Activated T-cell treated with anti-CD3 and anti-CD28 coated beads for 48 hours (primary cell): ENCODE data around the gene GGTLC1.
"Not testable (repeated sequence)": the region's sequence is repeated elsewhere in the genome, so short reads cannot be mapped to it uniquely, and the experiment has no call there.

Experiments used
- DNase-seq: peaks from one replicate; pipeline ENCODE4 v3.0.0-alpha.2; 2020; ENCODE audit warnings: low read depth

Gene GGTLC1

DNA sequence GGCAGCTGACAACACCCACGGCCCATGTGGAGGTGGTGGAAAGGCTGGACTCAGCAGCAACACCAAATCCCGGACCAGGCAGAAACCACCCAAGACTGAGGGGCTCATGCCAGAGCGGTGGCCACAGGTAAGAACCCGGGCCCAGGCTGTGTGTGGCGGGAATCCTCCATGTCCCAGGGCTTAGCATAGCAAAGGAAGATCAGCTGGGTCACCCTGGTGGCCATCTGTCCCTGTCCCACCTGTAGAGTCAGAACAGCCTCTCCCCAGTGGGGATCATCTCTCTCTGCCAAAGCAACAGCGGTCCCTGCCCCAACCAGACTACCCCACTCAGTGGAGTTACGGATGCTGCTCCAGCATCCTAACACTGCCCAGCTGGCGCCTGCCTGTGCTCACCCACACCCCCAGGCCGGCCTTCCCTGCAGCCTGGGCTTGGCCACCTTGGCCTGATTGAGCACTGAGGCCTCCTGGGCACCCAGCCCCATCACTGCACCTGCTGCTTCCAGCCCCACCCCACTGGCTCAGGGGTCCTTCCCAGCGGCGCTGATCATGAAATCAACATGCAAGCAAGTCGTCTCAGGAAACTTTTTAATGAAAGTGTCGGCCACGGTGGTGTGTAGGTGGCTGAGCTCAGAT is 5.5 kb upstream of the GGTLC1 start:
- DNase-seq = not testable (repeated sequence)

DNA sequence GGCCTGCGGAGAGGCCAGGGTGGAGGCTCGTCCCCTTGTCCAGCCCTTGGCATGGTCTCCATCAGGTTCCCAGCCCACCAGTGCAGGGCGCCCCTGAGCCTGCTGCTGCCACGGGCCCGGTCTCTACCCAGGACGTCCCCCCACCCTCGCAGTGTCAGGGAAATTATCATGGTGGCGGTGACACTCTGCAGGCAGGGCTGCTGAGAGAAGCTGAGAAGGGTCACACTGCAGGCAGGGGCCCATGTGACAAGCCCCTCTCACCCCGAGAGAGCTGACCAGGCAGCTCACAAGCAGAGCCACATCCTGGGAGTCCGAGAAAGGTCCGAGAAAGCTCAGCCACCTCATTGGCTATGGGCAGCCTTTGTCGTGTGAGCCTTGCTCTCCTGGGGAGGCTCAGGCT is 4.9 kb upstream of the GGTLC1 start:
- DNase-seq = not testable (repeated sequence)

DNA sequence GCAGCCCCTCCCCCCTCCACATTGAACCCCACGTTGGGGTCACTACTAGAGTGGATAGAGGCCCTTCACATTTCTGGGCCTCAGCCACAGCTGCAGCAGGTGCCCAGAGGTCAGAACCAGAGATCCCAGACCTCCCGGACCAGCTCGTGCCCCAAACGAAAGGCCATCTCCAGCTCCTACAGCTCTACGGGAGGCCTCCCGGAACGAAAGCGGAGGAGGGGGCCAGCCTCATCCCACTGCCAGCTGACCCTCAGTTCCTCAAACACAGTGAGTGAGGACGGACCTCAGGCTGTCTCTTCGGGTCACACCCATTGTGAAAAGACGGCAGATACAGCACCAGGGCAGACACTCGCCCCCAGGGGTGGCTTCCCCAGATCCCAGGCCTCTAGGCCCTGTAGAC is 1.7 kb upstream of the GGTLC1 start:
- DNase-seq = not testable (repeated sequence)

DNA sequence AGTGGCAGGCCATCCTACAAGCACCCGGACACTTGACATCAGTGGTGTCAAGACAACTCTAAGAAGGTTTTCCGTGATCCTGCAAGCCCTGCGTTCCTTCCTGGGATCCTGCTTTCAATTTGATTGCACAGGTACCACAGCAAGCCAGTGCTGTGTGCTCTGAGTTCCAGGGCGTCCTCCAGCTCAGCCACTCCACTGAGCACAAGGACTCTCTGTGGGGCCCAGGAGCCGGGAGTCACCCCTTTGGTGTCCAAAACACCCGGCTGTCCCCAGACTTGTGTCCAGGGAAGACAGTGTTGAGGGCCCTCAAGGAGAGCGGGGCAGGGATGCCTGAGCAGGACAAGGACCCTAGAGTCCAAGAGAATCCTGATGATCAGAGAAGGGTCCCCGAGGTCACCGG is 387 bp upstream of the GGTLC1 start:
- DNase-seq = not testable (repeated sequence)

DNA sequence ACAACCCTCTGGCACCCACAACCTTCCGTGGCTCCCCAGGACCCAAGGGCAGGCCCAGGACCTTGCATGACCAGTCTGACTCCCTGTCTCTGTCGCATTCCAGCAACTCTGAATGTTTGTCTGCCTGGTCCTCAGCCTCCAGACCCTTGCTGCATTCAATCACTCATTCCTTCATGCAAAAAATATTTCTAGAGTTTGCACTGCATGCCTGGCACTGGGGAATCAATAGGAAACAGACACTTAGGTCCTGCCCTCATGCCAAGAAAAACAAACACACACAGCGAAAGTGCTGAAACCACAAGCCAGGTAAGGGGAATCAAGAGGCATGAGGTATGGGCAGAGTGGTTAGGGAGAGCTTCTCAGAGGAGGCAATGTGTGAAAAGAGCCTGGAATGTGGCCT is 1.9 kb downstream of the GGTLC1 start:
- not testable (repeated sequence) for DNase-seq

DNA sequence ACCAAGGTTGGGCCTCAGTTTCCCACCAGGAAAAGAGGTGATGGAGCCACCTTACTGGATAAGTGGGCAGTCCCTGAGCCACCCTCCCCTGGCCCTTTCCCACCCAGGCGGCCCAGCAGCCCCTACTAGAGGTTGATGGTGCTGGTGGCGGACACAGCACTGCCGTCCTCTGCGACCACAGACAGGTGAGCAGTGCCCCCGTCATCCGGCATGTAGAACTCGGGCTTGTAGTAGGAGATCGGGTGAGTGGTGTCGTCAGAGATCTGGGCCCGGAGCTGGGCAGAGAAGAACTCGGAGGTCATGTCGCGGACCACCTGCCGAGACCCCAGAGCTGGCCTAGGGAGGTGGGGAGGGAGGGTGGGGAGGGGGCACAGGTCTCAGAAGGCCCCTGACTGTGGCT is 2.3 kb downstream of the GGTLC1 start:
- not testable (repeated sequence) for DNase-seq

DNA sequence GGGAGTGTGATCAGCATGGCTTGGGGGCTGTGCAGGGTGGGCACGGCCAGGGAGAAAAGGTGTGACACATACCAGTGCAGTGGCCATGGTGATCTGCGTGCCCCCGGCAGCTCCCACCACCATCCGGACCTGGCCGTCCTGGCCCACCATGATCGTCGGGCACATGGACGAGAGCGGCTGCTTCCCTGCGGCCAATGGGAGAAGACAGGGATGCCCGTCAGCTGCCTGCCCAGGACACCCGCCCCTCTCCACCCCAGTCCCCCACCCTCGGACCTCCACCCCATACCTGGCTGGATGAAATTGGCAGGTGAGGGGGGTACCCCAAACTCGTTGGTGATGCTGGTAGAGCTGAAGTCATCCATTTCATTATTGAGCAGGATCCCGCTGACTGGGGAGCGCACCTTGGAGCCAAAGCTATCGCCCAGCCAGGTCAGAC is 2.8 kb downstream of the GGTLC1 start:
- DNase-seq = not testable (repeated sequence)

DNA sequence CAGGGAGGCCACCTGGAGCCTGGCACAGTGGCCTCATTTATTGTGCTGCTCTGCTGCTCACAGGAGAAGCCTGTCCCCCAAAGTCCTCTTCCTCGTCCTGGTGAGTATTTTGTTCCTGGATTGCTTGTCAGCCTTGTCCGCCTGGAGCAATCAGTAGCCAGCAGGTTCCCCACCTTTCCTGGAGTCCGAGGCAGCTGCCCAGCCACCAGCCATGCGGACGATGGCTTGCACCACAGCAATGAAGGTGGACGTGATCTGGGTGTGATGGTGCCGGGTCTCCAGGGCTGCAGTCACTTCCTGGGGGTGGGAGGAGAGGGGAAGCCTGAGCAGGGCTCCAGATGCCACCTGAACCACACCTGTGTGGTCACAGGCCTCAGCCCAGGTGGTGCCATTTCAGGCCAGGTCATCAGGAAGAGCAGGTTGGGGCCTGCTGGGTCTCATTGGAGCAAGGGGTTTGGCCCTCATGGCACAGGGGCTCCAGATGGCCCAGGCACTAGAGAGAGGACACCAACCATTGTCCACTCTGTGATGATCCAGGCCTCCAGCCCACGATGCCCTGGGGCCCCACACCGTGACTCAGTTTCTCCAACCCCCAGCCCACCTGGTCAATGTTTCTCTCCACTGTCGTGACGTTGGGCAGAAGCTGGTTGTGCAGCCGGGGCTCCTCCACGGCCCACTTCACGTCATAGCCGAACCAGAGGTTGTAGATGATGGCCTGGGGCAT is 3.4 kb downstream of the GGTLC1 start:
- DNase-seq = not testable (repeated sequence)

DNA sequence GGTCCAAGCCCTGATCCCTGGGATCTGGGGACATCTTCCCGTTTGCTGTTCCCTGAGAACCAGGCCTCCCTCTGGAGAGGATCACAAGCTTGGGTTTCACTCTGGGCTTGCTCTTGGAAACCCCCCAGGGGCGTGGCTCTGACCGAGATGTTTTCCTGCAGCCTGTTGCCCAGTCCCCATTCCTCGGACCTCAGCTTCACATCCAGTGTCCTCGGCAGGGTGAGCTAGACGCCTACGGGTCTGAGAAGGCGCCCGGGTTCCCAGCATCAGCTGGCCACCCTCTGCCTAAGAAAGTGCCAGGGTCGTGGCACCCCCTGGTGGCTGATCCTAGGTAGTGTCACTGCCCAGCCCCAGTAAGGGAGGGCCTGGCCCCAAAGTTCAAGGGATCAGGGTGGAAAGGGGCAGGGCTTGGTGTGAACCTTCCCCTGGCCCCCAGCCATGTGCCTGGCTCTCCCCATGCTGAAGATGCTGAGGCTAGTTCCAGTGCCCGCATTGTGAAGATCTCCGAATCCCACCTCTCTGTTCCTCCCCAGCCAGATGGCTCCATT is 4.0 kb downstream of the GGTLC1 start:
- DNase-seq = not testable (repeated sequence)

DNA sequence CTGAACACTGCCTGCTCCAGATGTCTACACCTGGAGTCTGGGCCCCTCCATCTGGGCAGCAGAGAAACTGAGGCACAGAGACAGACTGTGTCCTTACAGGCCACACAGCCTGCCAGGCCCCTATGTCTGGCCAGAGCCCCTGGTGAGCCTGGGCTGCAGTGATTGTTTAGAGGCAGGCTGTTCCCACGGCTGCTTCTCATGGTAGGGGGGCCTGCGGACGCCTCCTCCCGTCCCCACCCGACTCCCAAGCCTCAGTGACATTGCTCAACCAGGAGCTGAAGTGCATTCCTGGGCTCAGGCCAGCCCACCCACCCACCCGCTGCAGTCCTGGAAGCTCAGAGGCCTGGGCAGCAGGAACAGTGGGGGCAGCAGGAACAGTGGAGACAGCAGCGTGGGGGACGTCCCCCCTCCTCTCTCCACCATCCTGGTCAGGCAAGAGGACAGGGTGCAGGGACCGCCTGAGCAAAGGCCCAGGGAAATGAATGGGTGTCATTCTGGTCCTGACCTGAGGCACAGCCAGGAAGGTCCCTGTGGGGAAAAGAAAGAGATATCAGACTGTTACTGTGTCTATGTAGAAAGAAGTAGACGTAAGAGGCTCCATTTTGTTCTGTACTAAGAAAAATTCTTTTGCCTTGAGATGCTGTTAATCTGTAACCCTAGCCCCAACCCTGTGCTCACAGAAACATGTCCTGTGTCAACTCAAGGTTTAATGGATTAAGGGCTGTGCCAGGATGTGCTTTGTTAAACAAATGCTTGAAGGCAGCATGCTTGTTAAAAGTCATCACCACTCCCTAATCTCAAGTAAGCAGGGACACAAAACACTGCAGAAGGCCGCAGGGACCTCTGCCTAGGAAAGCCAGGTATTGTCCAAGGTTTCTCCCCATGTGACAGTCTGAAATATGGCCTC is 6.2 kb downstream of the GGTLC1 start:
- DNase-seq = not testable (repeated sequence)

DNA sequence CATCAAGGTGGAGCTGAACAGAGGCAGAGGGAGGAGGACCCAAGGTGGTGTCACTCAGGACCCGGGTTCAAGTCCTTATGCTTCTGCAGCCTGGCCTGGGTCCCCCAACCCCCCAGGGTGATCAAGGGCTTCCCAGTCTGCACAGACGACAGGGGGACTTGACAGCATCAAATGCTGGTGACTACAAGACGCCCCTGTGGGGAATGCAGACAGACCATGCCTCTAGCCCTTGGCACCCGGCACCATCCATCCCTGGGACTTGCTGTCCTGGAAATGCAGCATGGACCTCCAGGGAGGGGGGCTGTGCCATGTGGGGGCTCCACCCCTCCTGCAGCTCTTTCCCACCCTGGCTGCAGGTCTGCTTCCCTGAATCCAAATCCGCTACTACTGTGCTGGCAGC is 7.1 kb downstream of the GGTLC1 start:
- not testable (repeated sequence) for DNase-seq

DNA sequence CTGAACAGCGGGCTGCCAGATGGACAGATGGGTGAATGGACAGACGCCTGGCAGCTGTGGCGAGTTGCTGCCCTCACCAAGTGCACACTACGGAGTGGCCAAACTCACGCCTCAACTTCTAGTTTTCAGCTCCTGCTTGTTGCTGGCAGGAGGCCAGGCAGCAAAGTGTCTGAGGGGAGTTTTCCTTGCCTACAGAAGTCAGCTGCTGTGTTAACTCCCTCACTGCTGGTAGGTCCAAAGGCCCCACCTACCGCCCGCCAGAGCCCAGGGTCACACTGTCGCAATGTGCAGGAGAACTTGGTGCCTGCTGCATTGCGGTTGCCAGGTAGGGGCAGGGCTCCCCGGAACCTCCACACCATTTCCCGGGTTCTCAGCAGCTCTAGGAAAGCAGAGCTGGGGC is 7.6 kb downstream of the GGTLC1 start:
- DNase-seq = not testable (repeated sequence)

DNA sequence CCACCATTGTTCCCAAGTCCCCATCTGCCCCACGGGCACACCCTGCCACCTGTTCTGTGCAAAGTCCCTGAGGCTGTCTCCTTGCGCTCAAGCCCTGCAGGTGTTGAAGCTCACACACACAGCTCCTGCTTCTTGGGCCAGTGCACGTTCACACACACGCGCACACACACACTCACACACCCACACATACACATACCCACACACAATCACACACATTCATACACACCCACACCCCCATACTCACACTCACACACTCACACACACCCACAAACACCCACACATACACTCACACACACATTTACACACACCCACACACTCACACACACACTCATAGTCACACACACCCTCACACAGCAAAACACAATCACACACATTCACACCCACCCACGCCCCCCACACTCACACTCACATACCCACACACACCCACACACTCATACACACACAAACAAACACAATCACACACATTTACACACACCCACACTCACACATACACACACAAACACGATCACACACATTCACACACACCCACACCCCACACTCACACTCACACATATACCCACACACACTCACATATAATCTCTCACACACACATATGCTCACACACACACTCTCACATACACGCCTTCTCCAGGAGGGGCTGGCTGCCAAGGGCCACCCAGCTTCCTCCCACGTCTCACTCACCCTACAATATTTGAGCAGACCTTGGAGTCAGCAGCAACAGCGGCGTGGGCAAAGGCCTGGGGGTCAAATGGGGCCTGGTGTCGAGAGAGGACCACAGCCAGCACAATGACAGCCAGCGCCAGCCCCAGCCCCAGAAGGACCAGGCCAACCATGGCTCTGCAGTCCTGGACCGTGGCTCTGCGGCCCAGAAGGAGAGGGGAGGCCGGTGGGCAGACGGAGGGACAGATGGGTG is 8.4 kb downstream of the GGTLC1 start:
- DNase-seq = not testable (repeated sequence)

DNA sequence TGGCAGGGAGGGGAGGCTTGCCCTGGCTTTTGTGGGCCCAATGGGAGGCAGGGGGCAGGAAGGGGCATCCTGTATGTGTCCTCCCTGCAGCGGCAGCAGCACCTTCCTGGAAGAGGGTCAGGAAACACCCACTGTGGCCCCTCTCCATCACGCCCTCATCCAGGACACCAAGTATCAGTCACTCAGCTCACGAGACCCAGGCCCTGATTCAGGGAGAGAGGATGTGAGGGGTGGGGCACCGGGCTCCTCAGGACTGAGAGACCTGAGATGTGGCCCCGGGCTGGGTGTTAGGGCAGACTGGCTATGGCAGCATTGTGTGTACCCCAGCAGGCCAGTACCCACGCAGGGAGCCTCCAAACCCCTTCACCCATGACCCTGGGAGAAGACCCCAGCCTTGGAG is 9.2 kb downstream of the GGTLC1 start:
- not testable (repeated sequence) for DNase-seq

DNA sequence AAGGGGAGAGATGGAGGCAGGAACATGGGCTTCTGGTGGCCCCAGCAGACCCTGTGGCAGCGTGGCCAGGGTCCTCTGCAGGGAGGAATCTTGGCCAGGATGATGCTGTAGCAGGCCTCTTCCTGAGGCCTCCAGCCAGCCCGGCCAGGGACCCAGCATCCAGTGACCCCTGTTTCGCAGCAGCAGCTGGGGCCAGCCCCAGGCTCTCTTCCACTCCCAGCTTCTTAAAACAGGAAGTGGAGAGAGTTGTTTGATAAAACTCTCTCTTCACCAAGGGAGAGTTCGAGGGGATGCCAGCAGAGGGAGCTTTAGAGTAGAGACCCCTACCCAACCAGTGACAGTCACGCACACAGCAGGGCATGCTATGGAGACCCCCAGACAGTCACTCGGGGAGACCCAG is 10.1 kb downstream of the GGTLC1 start:
- DNase-seq = not testable (repeated sequence)

DNA sequence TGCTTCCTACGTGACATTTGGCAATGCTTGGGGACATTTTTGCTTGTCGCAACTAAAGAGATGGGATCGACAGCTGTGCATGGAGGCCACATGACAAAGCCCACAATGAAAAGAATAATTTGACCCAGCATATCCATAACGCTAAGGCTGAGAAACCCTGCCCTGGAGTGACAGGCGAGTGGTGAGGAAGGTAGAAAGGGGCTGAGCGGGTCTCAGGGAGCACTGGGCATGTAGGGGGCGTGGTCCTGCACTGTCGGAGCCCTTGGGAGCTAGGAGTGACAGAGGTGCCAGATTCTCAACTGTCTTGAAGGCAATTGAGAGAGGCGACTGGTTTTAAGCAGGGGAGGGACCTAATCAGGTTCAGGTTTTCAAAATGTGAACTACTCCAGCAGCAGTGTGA is 13.6 kb downstream of the GGTLC1 start:
- no peak for DNase-seq

DNA sequence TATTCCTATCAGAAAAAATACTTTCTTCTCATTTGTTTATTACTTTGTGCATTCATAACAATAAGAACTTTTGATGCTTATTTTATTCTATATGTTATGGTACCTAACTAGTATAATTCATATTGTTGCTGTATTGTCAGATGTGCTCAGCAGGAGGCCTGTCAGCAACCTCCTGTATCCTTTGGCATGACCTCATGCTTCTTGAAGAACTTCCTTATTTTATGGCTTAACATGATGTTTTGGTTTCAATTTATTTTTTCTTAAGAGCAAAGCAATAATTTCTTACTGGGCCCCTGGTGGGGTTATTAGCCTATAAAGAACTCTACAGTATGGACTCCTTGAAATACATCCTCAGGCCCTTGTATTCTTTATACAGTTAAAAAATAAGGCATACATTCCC is 17.3 kb downstream of the GGTLC1 start:
- no peak for DNase-seq

DNA sequence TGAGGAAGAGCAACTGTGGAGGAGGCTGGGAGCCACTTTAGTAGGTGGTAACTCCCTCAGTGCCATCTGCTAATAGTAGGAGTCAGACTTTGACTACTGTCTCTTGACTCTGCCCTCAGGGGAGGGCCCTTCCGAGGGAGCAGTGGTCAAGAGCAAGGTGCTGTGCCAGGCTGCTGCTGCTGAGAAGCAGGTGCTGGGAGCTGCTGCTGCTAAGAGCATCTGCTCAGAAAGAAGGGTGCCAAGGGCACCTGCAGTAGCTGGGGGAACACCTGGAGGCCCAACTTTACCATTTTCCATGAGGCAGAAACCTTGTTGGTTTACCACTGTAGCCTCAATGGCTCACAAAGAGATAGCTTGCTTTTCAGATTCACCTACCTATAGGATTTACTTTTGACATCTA is 18.5 kb downstream of the GGTLC1 start:
- DNase-seq = no peak

DNA sequence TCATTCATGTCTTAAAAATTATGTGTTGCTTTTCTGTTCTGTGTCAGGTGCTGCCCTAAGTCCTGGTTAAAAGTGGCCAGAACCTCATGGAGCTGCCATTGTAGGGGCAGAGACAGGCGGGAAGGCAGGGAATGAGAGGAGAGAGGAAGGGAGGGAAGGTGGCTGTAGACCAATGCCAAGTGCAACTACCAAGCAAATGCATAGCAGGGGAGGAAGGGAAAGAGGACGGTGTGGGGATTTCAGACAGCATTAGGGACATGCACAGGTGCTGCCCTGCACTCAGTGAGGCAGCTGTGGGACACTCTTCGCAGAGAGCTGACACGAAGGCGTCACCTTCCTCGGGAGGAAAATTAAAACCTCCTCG is 21.0 kb downstream of the GGTLC1 start:
- no peak for DNase-seq

DNA sequence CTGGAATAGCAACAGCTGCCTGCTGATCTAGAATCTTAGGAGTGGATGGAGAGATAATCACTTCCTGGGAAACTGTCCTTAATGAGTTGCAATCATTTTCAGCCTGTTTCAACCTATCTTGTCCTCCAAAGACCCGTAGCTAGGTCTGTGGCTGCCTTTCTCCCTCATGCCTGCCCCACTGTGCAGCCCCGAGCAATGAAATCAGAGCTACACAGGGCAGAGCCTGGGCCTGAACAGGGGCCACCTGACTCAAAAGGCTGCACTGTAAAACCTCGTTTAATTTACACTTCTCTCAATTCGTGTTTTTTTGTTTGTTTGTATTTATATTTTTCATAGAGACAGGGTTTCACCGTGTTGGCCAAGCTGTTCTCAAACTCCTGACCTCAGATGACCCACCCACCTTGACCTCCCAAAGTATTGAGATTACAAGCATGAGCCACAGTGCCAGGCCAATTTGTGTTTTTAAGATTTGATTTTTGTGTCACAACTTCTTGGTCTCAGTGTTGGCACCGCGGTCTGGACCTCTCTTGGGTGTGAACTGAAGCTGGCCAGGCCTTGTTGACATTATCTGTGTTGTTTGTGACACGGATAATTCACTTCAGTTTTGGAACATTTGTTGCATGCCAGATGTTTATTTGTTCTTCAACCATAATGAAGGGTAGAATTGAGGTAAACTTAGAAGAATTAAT is 21.5 kb downstream of the GGTLC1 start:
- no peak for DNase-seq

DNA sequence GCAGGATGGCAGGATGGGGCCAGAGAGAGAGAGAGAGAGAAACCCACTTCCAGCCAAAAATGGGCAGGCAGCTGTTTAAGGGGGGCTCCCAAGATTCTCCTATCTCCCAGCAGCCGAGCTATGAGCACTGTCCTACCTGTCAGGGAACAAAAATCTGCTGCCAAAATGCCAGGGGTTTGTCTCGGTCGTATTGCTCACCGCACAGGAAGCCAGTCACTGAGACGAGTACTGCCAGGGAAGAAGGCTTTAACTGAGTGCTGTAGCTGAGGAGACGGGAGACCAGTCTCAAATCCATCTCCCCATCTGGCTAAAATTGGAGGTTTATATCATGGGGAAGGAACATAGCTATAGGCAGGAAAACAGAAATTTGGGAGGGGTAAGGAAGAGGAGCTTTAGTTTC is 22.3 kb downstream of the GGTLC1 start:
- DNase-seq = no peak
